ENCODE data around the gene ACP4. TPM values are rescaled to one million over a fixed set of nuclear protein-coding genes. Genes with fewer than 3 reads are reported as not detected.

ACP4 gene
- total and polyA plus RNA-seq, 2 of the 13 experiments (the other 11 are each of a cell fraction or from before 2014, with no cell fraction given) = 0.08 TPM; not detected in 1

GRCh38 chr19:50804420-50805272 is 14.4 kb downstream of the ACP4 start:
- Histone ChIP-seq H3K36me3 (replicated peaks in 1 of 2; ENCODE audit: control insufficient read depth in 1 of 2, insufficient read depth in 2 of 2, low read length in 2 of 2) (peaks cover 8 to 24% of the 10 kb centered on the region in 2 experiments), H4K20me1 (ENCODE audit: insufficient read depth, low read length) (peaks cover 28% of the 10 kb centered on the region), H3K9ac (ENCODE audit: insufficient read depth, low read depth, low read length) (peak overlapping the region; percentile 99), H3K9me3 (ENCODE audit: low read length) (no peaks in the 10 kb centered on the region), H3K4me3 (replicated peaks in 1 of 3; ENCODE audit: insufficient read depth in 1 of 3, low read depth in 2 of 3, low read length in 3 of 3) (peak overlapping the region; percentile 92 to 94 (median 93)), H2AFZ (ENCODE audit: low read length) (peak overlapping the region; percentile 91), H3K4me2 (ENCODE audit: low read depth, low read length) (peak overlapping the region; percentile 92), H3K27me3 (ENCODE audit: control insufficient read depth in 1 of 2, insufficient read depth in 2 of 2, low read length in 2 of 2) (no peaks in the 10 kb centered on the region; a peak in 1 of 5 replicates), H3K79me2 (ENCODE audit: insufficient read depth, low read length) (peaks cover 37% of the 10 kb centered on the region), H3K4me1 (ENCODE audit: insufficient read depth, low read length) (peaks cover 31% of the 10 kb centered on the region), H3K27ac (ENCODE audit: extremely low read length, insufficient read depth, low read length) (peak overlapping the region; percentile 99)
- FAIRE-seq (peak; percentile 70), ATAC-seq (peak; percentile 95), DNase-seq (ENCODE audit: low spot score) (peak; percentile 96)
- ChIA-PET POLR2A (interaction anchor here (0.6 to 2.6 kb wide), 14 partner anchors 9 to 476 kb away, joined by 3 to 27 read pairs (median 4); partner anchors contain the start of genes KCNC3 and POLD1), CTCF (ENCODE audit: low intra/inter-chr PET ratio, low total read pairs) (no interaction called here)
- in situ Hi-C loops (cut with HindIII; ENCODE audit: extremely low pct_ligation_motif_present, low pct_unique_long_range_greater_than_20kb) (no loop called here), intact Hi-C loops (cut with micrococcal nuclease; ENCODE audit: unreplicated experiment) (no loop called here)
- BruUV-seq (replicated peaks) = no TSS peak
- WGBS (ENCODE audit: low lambda C conversion rate) = 0% methylated on average over 30 of the region's 62 CpGs
- 0 out of 2 replicates have a peak, but pooled peaks have one; percentile 42 for TF ChIP-seq ZNF737 (CRISPR knock-in tag; IDR thresholded peaks at IDR 0.05; ENCODE audit: borderline replicate concordance)
- peak; percentile 42; the same call in 1 of the 2 replicates for TF ChIP-seq TARDBP (CRISPR knock-in tag; IDR thresholded peaks at IDR 0.05)
- peak; percentile 53 for TF ChIP-seq YY1 (IDR thresholded peaks at IDR 0.05; ENCODE audit: insufficient read depth, insufficient replicate concordance, low read depth, low read length)
- no peak for TF ChIP-seq ZFYVE20 (CRISPR knock-in tag; IDR thresholded peaks at IDR 0.05; ENCODE audit: borderline replicate concordance, low read depth)
- TF ChIP-seq ZNF20 (CRISPR knock-in tag; IDR thresholded peaks at IDR 0.05) = no peak
- TF ChIP-seq ZNF674 (CRISPR knock-in tag; IDR thresholded peaks at IDR 0.05; ENCODE audit: low read depth) = no peak
- peak; percentile 87; the same call in 1 of the 2 replicates for TF ChIP-seq ZMYM4 (CRISPR knock-in tag; IDR thresholded peaks at IDR 0.05)
- TF ChIP-seq ZNF740 (CRISPR knock-in tag; IDR thresholded peaks at IDR 0.05) = 0 out of 2 replicates have a peak, but pooled peaks have one; percentile 30
- TF ChIP-seq SMAD3 (CRISPR knock-in tag; IDR thresholded peaks at IDR 0.05) = peak; percentile 69
- TF ChIP-seq, protein P1, sequence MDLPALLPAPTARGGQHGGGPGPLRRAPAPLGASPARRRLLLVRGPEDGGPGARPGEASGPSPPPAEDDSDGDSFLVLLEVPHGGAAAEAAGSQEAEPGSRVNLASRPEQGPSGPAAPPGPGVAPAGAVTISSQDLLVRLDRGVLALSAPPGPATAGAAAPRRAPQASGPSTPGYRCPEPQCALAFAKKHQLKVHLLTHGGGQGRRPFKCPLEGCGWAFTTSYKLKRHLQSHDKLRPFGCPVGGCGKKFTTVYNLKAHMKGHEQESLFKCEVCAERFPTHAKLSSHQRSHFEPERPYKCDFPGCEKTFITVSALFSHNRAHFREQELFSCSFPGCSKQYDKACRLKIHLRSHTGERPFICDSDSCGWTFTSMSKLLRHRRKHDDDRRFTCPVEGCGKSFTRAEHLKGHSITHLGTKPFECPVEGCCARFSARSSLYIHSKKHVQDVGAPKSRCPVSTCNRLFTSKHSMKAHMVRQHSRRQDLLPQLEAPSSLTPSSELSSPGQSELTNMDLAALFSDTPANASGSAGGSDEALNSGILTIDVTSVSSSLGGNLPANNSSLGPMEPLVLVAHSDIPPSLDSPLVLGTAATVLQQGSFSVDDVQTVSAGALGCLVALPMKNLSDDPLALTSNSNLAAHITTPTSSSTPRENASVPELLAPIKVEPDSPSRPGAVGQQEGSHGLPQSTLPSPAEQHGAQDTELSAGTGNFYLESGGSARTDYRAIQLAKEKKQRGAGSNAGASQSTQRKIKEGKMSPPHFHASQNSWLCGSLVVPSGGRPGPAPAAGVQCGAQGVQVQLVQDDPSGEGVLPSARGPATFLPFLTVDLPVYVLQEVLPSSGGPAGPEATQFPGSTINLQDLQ (CRISPR knock-in tag; IDR thresholded peaks at IDR 0.05) = 0 out of 2 replicates have a peak, but pooled peaks have one; percentile 66
- no peak for TF ChIP-seq ATF7 (IDR thresholded peaks at IDR 0.05)
- peak; percentile 30; the same call in 1 of the 2 replicates for TF ChIP-seq ATF7 (CRISPR knock-in tag; IDR thresholded peaks at IDR 0.05)
- TF ChIP-seq ZNF557 (CRISPR knock-in tag; IDR thresholded peaks at IDR 0.05) = 0 out of 2 replicates have a peak, but pooled peaks have one; percentile 21
- TF ChIP-seq MIXL1 (CRISPR knock-in tag; IDR thresholded peaks at IDR 0.05) = no peak
- TF ChIP-seq REPIN1 (CRISPR knock-in tag; IDR thresholded peaks at IDR 0.05; ENCODE audit: borderline replicate concordance, low read depth) = 0 out of 2 replicates have a peak, but pooled peaks have one; percentile 46
- TF ChIP-seq TEAD3 (CRISPR knock-in tag; optimal IDR thresholded peaks at IDR 0.05; ENCODE audit: borderline replicate concordance) = peak; percentile 20
- peak; percentile 21; the same call in 1 of the 2 replicates for TF ChIP-seq GABPA (IDR thresholded peaks at IDR 0.05; ENCODE audit: low read depth, low read length)
- TF ChIP-seq GABPA (CRISPR knock-in tag; IDR thresholded peaks at IDR 0.05; ENCODE audit: low read depth) = peak; percentile 69; the same call in 1 of the 2 replicates
- peak; percentile 4; the same call in 1 of the 2 replicates for TF ChIP-seq NFRKB (IDR thresholded peaks at IDR 0.05)
- TF ChIP-seq HMG20B (CRISPR knock-in tag; conservative IDR thresholded peaks at IDR 0.05) = 0 out of 2 replicates have a peak, but pooled peaks have one; percentile 15
- peak; percentile 71; the same call in 1 of the 2 replicates for TF ChIP-seq POLR2AphosphoS2 (IDR thresholded peaks at IDR 0.05; ENCODE audit: low read depth, low read length)

Data from HepG2 (cell line).